HG03175 (cell line): ENCODE measurements around the gene TMEM221.
A peak's percentile ranks its signal among the peaks of the same experiment; 100 is the strongest.

Experiments
- ATAC-seq: cut with Tn5 transposase; IDR thresholded peaks from one replicate; pipeline ENCODE4 v1.9.1; 2021; ENCODE audit warnings: mild to moderate bottlenecking, moderate library complexity; ENCODE audit not compliant: unreplicated experiment

Gene TMEM221

GRCh38 chr19:17445526-17446165, 2.8 kb downstream of the TMEM221 start:
- ATAC-seq: no peak

GRCh38 chr19:17441241-17442021, 7.0 kb downstream of the TMEM221 start:
- no peak for ATAC-seq

GRCh38 chr19:17436874-17437267, 11.6 kb downstream of the TMEM221 start:
- ATAC-seq: no peak

- ATAC-seq: no peak
These were observed 12.2 kb downstream of the TMEM221 start for GRCh38 chr19:17436094-17436873.

- no peak for ATAC-seq
These were observed 13.2 kb downstream of the TMEM221 start for GRCh38 chr19:17435218-17435617.

GRCh38 chr19:17431417-17431816, 17.1 kb downstream of the TMEM221 start:
- no peak for ATAC-seq

GRCh38 chr19:17429641-17430113, 18.8 kb downstream of the TMEM221 start:
- ATAC-seq: no peak

- ATAC-seq: no peak
These were observed 23.6 kb downstream of the TMEM221 start for GRCh38 chr19:17424743-17425365.

- ATAC-seq: no peak
These were observed 24.8 kb downstream of the TMEM221 start for GRCh38 chr19:17423429-17424208.

- no peak for ATAC-seq
These were observed 26.5 kb downstream of the TMEM221 start for GRCh38 chr19:17421942-17422341.

- no peak for ATAC-seq
These were observed 28.0 kb downstream of the TMEM221 start for GRCh38 chr19:17420475-17420924.

- peak; percentile 93 for ATAC-seq
These were observed 28.6 kb downstream of the TMEM221 start, which contains the start of gene MVB12A for GRCh38 chr19:17419621-17420474. Gene MVB12A (plus strand): TSS chr19:17420047. CDS start chr19:17420136, 89 bp downstream.

- ATAC-seq: no peak
These were observed 29.3 kb downstream of the TMEM221 start for GRCh38 chr19:17419154-17419620.

GRCh38 chr19:17418710-17419109, 29.8 kb downstream of the TMEM221 start:
- ATAC-seq: no peak

GRCh38 chr19:17415121-17415520, 33.3 kb downstream of the TMEM221 start:
- no peak for ATAC-seq

- no peak for ATAC-seq
These were observed 34.4 kb downstream of the TMEM221 start for GRCh38 chr19:17414097-17414496.

- ATAC-seq: no peak
These were observed 36.7 kb downstream of the TMEM221 start for GRCh38 chr19:17411801-17412200.

- no peak for ATAC-seq
These were observed 38.5 kb downstream of the TMEM221 start for GRCh38 chr19:17409990-17410389.

- ATAC-seq: no peak
These were observed 41.6 kb downstream of the TMEM221 start for GRCh38 chr19:17406887-17407196.
